ENCODE data around the gene PKM.

GRCh38 chr15:72179950-72180581 is 50.9 kb downstream of the PKM start:
- TF ChIP-seq TAF1 (IDR thresholded peaks at IDR 0.05; ENCODE audit: low read depth, low read length) (no peak), POLR2A (IDR thresholded peaks at IDR 0.05; ENCODE audit: low read depth, low read length) (no peak), POLR2AphosphoS5 (IDR thresholded peaks at IDR 0.05; ENCODE audit: low read depth, low read length) (no peak), PAX5 (IDR thresholded peaks at IDR 0.05; ENCODE audit: insufficient read depth, low read length, severe bottlenecking) (no peak), SPI1 (IDR thresholded peaks at IDR 0.05; ENCODE audit: low read depth, low read length) (no peak), POU2F2 (IDR thresholded peaks at IDR 0.05; ENCODE audit: low read depth, low read length) (no peak)
